ENCODE results near the gene NEURL2.
"Not testable (repeated sequence)": the region's sequence is repeated elsewhere in the genome, so short reads cannot be mapped to it uniquely, and the experiment has no call there.

Gene NEURL2

GRCh38 chr20:45874576-45874975, 16.4 kb downstream of the NEURL2 start:
- in situ Hi-C loops (cut with MboI; ENCODE audit: low sequenced_read_pairs), result no loop called here

- in situ Hi-C loops (cut with MboI; ENCODE audit: low sequenced_read_pairs), result not testable (repeated sequence)
Observed at GRCh38 chr20:45874104-45874481, 16.9 kb downstream of the NEURL2 start.

GRCh38 chr20:45873409-45874103, 17.5 kb downstream of the NEURL2 start:
- in situ Hi-C loops (cut with MboI; ENCODE audit: low sequenced_read_pairs), result no loop called here

GRCh38 chr20:45872626-45873025, 18.4 kb downstream of the NEURL2 start:
- in situ Hi-C loops (cut with MboI; ENCODE audit: low sequenced_read_pairs), result no loop called here

- in situ Hi-C loops (cut with MboI; ENCODE audit: low sequenced_read_pairs), result no loop called here
Observed at GRCh38 chr20:45867819-45868176, 23.2 kb downstream of the NEURL2 start.

- in situ Hi-C loops (cut with MboI; ENCODE audit: low sequenced_read_pairs), result no loop called here
Observed at GRCh38 chr20:45867136-45867818, 23.7 kb downstream of the NEURL2 start.

GRCh38 chr20:45866454-45866853, 24.6 kb downstream of the NEURL2 start:
- in situ Hi-C loops (cut with MboI; ENCODE audit: low sequenced_read_pairs), result no loop called here

- in situ Hi-C loops (cut with MboI; ENCODE audit: low sequenced_read_pairs), result no loop called here
Observed at GRCh38 chr20:45863543-45864470, 27.2 kb downstream of the NEURL2 start.

- in situ Hi-C loops (cut with MboI; ENCODE audit: low sequenced_read_pairs), result no loop called here
Observed at GRCh38 chr20:45861221-45862075, 29.6 kb downstream of the NEURL2 start.

GRCh38 chr20:45860560-45861220, 30.3 kb downstream of the NEURL2 start:
- in situ Hi-C loops (cut with MboI; ENCODE audit: low sequenced_read_pairs), result no loop called here

GRCh38 chr20:45859916-45860315, 31.1 kb downstream of the NEURL2 start:
- in situ Hi-C loops (cut with MboI; ENCODE audit: low sequenced_read_pairs), result no loop called here

- in situ Hi-C loops (cut with MboI; ENCODE audit: low sequenced_read_pairs), result no loop called here
Observed at GRCh38 chr20:45857882-45858216, 33.2 kb downstream of the NEURL2 start.

- in situ Hi-C loops (cut with MboI; ENCODE audit: low sequenced_read_pairs), result no loop called here
Observed at GRCh38 chr20:45857114-45857881, 33.7 kb downstream of the NEURL2 start, which contains the start of the genes ACOT8 and ZSWIM3. Gene ACOT8 (minus strand): TSS chr20:45857392. CDS start chr20:45857315, 77 bp downstream. Gene ZSWIM3 (plus strand): TSS chr20:45857614. CDS start chr20:45857826, 212 bp downstream.

- in situ Hi-C loops (cut with MboI; ENCODE audit: low sequenced_read_pairs), result no loop called here
Observed at GRCh38 chr20:45853484-45853883, 37.5 kb downstream of the NEURL2 start.

GRCh38 chr20:45852326-45852725, 38.7 kb downstream of the NEURL2 start:
- in situ Hi-C loops (cut with MboI; ENCODE audit: low sequenced_read_pairs), result no loop called here

GRCh38 chr20:45851501-45851900, 39.5 kb downstream of the NEURL2 start:
- in situ Hi-C loops (cut with MboI; ENCODE audit: low sequenced_read_pairs), result no loop called here

GRCh38 chr20:45850926-45851325, 40.1 kb downstream of the NEURL2 start:
- in situ Hi-C loops (cut with MboI; ENCODE audit: low sequenced_read_pairs), result no loop called here

GRCh38 chr20:45850238-45850637, 40.8 kb downstream of the NEURL2 start:
- in situ Hi-C loops (cut with MboI; ENCODE audit: low sequenced_read_pairs), result no loop called here

- in situ Hi-C loops (cut with MboI; ENCODE audit: low sequenced_read_pairs), result no loop called here
Observed at GRCh38 chr20:45848969-45849582, 41.9 kb downstream of the NEURL2 start.
